ENCODE results near the gene POR.

DNA sequence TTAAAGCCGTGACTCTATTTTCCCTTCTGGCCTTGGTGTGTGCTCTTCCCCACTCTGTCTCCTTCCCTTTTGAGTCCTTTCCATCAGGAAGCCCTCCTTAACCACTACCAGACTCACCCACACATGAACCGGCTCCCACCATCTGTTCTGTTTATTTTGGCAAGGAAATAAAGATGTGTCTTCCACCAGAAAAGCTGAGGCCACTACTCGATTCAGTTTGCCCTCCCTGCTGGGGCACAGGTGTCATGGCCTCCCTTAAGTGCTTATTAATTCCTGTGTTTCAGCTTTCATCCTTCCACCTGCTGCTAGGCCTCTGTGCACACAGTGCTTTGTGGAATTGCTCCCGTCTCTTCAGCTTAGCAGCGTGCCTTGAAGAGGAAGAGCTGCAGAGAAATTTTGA is 16.7 kb downstream of the POR start:
- no peak for TF ChIP-seq ARNTL (CRISPR knock-in tag; IDR thresholded peaks at IDR 0.05; ENCODE audit: borderline replicate concordance, low read depth)
- TF ChIP-seq ZFP30 (CRISPR knock-in tag; IDR thresholded peaks at IDR 0.05) = no peak
- TF ChIP-seq OSR1 (CRISPR knock-in tag; IDR thresholded peaks at IDR 0.05) = no peak
- TF ChIP-seq, protein P1, sequence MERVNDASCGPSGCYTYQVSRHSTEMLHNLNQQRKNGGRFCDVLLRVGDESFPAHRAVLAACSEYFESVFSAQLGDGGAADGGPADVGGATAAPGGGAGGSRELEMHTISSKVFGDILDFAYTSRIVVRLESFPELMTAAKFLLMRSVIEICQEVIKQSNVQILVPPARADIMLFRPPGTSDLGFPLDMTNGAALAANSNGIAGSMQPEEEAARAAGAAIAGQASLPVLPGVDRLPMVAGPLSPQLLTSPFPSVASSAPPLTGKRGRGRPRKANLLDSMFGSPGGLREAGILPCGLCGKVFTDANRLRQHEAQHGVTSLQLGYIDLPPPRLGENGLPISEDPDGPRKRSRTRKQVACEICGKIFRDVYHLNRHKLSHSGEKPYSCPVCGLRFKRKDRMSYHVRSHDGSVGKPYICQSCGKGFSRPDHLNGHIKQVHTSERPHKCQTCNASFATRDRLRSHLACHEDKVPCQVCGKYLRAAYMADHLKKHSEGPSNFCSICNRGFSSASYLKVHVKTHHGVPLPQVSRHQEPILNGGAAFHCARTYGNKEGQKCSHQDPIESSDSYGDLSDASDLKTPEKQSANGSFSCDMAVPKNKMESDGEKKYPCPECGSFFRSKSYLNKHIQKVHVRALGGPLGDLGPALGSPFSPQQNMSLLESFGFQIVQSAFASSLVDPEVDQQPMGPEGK (CRISPR knock-in tag; IDR thresholded peaks at IDR 0.05; ENCODE audit: borderline replicate concordance) = no peak
